Neural cell (in vitro differentiated cells): ENCODE measurements around the gene GAB1. TPM values are rescaled to one million over a fixed set of nuclear protein-coding genes. Genes with fewer than 3 reads are reported as not detected.

ENCODE experiments used
- H2AFZ ChIP-seq: fragments of 200-600, 300-800 bp; sonication (generic), shearing (Covaris generic); 2 replicates; pipeline ENCODE4 v1.6.0; 2014; ENCODE audit warnings: low read depth, mild to moderate bottlenecking, antibody characterized with exemption, low read length, moderate library complexity
- H3F3A ChIP-seq: fragments of 200-600 bp; shearing (Covaris generic); 2 replicates; pipeline ENCODE4 v1.6.1; 2016; ENCODE audit warnings: mild to moderate bottlenecking, moderate library complexity, mixed read lengths, antibody characterized with exemption, low read length; ENCODE audit not compliant: insufficient read depth, poor library complexity, severe bottlenecking
- H3K27ac ChIP-seq: fragments of 200-600, 300-800 bp; sonication (generic), shearing (Covaris generic); 2 replicates; pipeline ENCODE4 v1.5.1; 2014; ENCODE audit warnings: mild to moderate bottlenecking, low read length, moderate library complexity
- H3K27me3 ChIP-seq: fragments of 300-800, 200-600 bp; sonication (generic), shearing (Covaris generic); 2 replicates; pipeline ENCODE4 v1.6.0; 2014; ENCODE audit warnings: mild to moderate bottlenecking, low read depth, low read length, moderate library complexity; ENCODE audit not compliant: insufficient read depth
- H3K36me3 ChIP-seq: fragments of 300-800, 200-600 bp; sonication (generic), shearing (Covaris generic); 2 replicates; pipeline ENCODE4 v1.5.1; 2014; ENCODE audit warnings: mild to moderate bottlenecking, antibody characterized with exemption, low read length, moderate library complexity; ENCODE audit not compliant: insufficient read depth
- H3K4me2 ChIP-seq: fragments of 300-800, 200-600 bp; sonication (generic), shearing (Covaris generic); 2 replicates; pipeline ENCODE4 v1.6.0; 2014; ENCODE audit warnings: mild to moderate bottlenecking, low read length
- H3K4me3 ChIP-seq: fragments of 300-800, 200-600 bp; sonication (generic), shearing (Covaris generic); 2 replicates; pipeline ENCODE4 v1.5.1; 2014; ENCODE audit warnings: mild to moderate bottlenecking, low read length, moderate library complexity
- H3K79me2 ChIP-seq: fragments of 200-600 bp; shearing (Covaris generic); replicated peaks from 2 replicates; pipeline ENCODE4 v1.6.0; 2014; ENCODE audit warnings: mild to moderate bottlenecking, low read length, moderate library complexity; ENCODE audit not compliant: insufficient read depth
- H3K9ac ChIP-seq: fragments of 300-800, 200-600 bp; sonication (generic), shearing (Covaris generic); 2 replicates; pipeline ENCODE4 v1.6.1; 2016; ENCODE audit warnings: mild to moderate bottlenecking, low read length, mixed read lengths
- H3K9me2 ChIP-seq: fragments of 200-600 bp; shearing (Covaris generic); 2 replicates; pipeline ENCODE4 v1.6.1; 2016; ENCODE audit warnings: mild to moderate bottlenecking, low read length, mixed read lengths; ENCODE audit not compliant: insufficient read depth
- H3K9me3 ChIP-seq: fragments of 200-600, 300-800 bp; sonication (generic), shearing (Covaris generic); 2 replicates; pipeline ENCODE4 v1.6.1; 2016; ENCODE audit warnings: mild to moderate bottlenecking, mixed run types, low read length, moderate library complexity, mixed read lengths
- H4K20me1 ChIP-seq: fragments of 200-600 bp; shearing (Covaris generic); 2 replicates; pipeline ENCODE4 v1.6.1; 2016; ENCODE audit warnings: mild to moderate bottlenecking, mixed run types; ENCODE audit not compliant: insufficient read depth
- EP300 ChIP-seq: fragments of 450-650 bp; conservative IDR thresholded peaks from 2 replicates; pipeline ENCODE4 v1.6.1; 2014; ENCODE audit warnings: antibody characterized with exemption, mild to moderate bottlenecking, moderate library complexity; ENCODE audit not compliant: poor library complexity, severe bottlenecking
- EZH2 ChIP-seq: fragments of 200-600, 300-800 bp; shearing (Covaris generic), sonication (generic); IDR thresholded peaks from 2 replicates; pipeline ENCODE4 v1.6.1; 2014; ENCODE audit warnings: antibody characterized with exemption, low read length, borderline replicate concordance, mild to moderate bottlenecking; ENCODE audit not compliant: insufficient read depth, poor library complexity, severe bottlenecking
- MXI1 ChIP-seq: fragments of 450-650 bp; conservative IDR thresholded peaks from 2 replicates; pipeline ENCODE4 v1.6.1; 2014; ENCODE audit warnings: antibody characterized with exemption, mild to moderate bottlenecking; ENCODE audit not compliant: poor library complexity, severe bottlenecking
- POLR2AphosphoS5 ChIP-seq: IDR thresholded peaks from 2 replicates; pipeline ENCODE4 v1.6.1; 2012
- RAD21 ChIP-seq: fragments of 450-650 bp; conservative IDR thresholded peaks from 2 replicates; pipeline ENCODE4 v1.6.1; 2014; ENCODE audit warnings: antibody characterized with exemption, mild to moderate bottlenecking, moderate library complexity
- SMC3 ChIP-seq: fragments of 450-650 bp; conservative IDR thresholded peaks from 2 replicates; pipeline ENCODE4 v1.6.1; 2014; ENCODE audit warnings: antibody characterized with exemption, mild to moderate bottlenecking, moderate library complexity; ENCODE audit not compliant: poor library complexity
- TAF1 ChIP-seq: IDR thresholded peaks from 2 replicates; pipeline ENCODE4 v1.6.1; 2012; ENCODE audit warnings: low read depth
- polyA minus RNA-seq: library from RNA; depleted of rRNA, polyadenylated mRNA; stranded (reverse); fragments of >200 nt; gene quantifications from 2 replicates; pipeline ENCODE4 v1.2.3, GENCODE V29; 2014
- polyA plus RNA-seq: library from polyadenylated mRNA; depleted of rRNA; stranded (reverse); fragments of >200 nt; gene quantifications from 2 replicates; pipeline ENCODE4 v1.2.3, GENCODE V29; 2014
- TF ChIP-seq, protein P1 (sequence below): fragments of 450-650 bp; IDR thresholded peaks from 2 replicates; pipeline ENCODE4 v1.5.1; 2014; ENCODE audit warnings: antibody characterized with exemption, mild to moderate bottlenecking, moderate library complexity; ENCODE audit not compliant: poor library complexity, severe bottlenecking
- TF ChIP-seq, protein P2 (sequence below): IDR thresholded peaks from 2 replicates; pipeline ENCODE4 v1.6.1; 2012; ENCODE audit warnings: borderline replicate concordance

The GAB1 gene
- polyA plus RNA-seq (2.4 and 5.6 TPM in 2 replicates), polyA minus RNA-seq (7.8 and 8.3 TPM in 2 replicates)

DNA sequence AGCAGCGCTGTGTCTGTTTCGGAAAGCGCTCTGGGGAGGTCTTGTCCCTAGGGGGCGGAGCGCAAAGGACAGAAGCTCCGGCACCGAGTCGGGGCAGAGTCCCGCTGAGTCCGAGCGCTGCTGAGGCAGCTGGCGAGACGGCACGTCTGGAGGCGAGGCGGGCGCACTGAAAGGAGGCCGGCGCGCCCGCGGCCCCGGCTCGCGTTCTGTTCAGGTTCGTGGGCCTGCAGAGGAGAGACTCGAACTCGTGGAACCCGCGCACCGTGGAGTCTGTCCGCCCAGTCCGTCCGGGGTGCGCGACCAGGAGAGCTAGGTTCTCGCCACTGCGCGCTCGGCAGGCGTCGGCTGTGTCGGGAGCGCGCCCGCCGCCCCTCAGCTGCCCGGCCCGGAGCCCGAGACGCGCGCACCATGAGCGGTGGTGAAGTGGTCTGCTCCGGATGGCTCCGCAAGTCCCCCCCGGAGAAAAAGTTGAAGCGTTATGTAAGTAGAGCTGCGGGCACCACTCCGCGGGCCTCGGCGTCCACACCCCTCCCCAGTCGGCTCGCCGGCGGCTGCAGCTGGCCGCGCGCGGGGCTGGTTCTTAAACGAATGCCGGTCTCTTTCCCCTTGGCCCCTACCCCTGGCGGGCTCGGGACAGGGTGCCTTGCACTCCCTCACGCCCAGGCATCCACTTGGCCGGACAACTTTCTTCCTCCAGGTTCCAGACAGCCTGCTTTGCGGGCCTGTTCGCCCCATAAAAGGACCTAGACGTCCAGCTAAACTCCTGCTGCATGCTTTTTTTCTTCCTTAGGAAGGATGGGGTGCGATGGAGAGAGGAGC, at the start of gene GAB1:
Gene GAB1 (plus strand): TSS at position 96 of the 819 bp plus-strand sequence. CDS start 313 bp downstream, at position 409.
- Histone ChIP-seq H3K36me3 (no peaks in the 10 kb centered on the region), H3K9ac (peak within 1 kb of the TSS; percentile 67), H3K79me2 (peaks cover 13% of the 10 kb centered on the region), H3K4me3 (peak within 1 kb of the TSS; percentile 97), H3K27me3 (peaks cover 3% of the 10 kb centered on the region), H3K27ac (no peak within 1 kb of the TSS), H3F3A (no peaks in the 10 kb centered on the region), H3K9me3 (no peaks in the 10 kb centered on the region), H3K4me2 (peak within 1 kb of the TSS; percentile 60), H2AFZ (peak within 1 kb of the TSS; percentile 63), H4K20me1 (no peaks in the 10 kb centered on the region), H3K9me2 (no peaks in the 10 kb centered on the region)
- TF ChIP-seq, protein P1, sequence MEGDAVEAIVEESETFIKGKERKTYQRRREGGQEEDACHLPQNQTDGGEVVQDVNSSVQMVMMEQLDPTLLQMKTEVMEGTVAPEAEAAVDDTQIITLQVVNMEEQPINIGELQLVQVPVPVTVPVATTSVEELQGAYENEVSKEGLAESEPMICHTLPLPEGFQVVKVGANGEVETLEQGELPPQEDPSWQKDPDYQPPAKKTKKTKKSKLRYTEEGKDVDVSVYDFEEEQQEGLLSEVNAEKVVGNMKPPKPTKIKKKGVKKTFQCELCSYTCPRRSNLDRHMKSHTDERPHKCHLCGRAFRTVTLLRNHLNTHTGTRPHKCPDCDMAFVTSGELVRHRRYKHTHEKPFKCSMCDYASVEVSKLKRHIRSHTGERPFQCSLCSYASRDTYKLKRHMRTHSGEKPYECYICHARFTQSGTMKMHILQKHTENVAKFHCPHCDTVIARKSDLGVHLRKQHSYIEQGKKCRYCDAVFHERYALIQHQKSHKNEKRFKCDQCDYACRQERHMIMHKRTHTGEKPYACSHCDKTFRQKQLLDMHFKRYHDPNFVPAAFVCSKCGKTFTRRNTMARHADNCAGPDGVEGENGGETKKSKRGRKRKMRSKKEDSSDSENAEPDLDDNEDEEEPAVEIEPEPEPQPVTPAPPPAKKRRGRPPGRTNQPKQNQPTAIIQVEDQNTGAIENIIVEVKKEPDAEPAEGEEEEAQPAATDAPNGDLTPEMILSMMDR, result no peak
- TF ChIP-seq MXI1 (peak; percentile 21), RAD21 (no peak), POLR2AphosphoS5 (no peak), SMC3 (no peak), TAF1 (no peak)
- TF ChIP-seq, protein P2, sequence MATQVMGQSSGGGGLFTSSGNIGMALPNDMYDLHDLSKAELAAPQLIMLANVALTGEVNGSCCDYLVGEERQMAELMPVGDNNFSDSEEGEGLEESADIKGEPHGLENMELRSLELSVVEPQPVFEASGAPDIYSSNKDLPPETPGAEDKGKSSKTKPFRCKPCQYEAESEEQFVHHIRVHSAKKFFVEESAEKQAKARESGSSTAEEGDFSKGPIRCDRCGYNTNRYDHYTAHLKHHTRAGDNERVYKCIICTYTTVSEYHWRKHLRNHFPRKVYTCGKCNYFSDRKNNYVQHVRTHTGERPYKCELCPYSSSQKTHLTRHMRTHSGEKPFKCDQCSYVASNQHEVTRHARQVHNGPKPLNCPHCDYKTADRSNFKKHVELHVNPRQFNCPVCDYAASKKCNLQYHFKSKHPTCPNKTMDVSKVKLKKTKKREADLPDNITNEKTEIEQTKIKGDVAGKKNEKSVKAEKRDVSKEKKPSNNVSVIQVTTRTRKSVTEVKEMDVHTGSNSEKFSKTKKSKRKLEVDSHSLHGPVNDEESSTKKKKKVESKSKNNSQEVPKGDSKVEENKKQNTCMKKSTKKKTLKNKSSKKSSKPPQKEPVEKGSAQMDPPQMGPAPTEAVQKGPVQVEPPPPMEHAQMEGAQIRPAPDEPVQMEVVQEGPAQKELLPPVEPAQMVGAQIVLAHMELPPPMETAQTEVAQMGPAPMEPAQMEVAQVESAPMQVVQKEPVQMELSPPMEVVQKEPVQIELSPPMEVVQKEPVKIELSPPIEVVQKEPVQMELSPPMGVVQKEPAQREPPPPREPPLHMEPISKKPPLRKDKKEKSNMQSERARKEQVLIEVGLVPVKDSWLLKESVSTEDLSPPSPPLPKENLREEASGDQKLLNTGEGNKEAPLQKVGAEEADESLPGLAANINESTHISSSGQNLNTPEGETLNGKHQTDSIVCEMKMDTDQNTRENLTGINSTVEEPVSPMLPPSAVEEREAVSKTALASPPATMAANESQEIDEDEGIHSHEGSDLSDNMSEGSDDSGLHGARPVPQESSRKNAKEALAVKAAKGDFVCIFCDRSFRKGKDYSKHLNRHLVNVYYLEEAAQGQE, result no peak

DNA sequence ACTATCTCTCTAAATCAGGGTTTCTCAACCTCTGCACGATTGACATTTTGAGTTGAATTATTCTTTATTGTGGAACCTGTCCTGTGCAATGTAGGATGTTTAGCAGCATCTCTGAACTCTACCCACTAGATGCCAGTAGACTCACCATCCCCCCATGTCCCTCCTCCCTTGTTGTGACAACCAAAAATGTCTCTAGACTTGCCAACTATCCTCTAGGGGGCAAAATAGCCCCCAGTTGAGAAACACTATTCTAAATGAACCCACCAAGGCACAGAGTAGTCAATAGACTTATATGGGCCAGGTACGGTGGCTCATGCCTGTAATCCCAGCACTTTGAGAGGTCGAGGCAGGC, 49.1 kb upstream of the GAB1 start:
- no peaks in the 10 kb centered on the region for H3K36me3 ChIP-seq
- no peak overlapping the region for H3K4me2 ChIP-seq
- no peak overlapping the region for H3K9ac ChIP-seq
- no peaks in the 10 kb centered on the region for H3K27me3 ChIP-seq
- no peak for TF ChIP-seq RAD21
- TF ChIP-seq, protein P2, result no peak
- no peak for TF ChIP-seq EP300
- TF ChIP-seq, protein P1, result no peak
- no peak for TF ChIP-seq SMC3
- TF ChIP-seq POLR2AphosphoS5, result no peak
- TF ChIP-seq EZH2, result no peak
- TF ChIP-seq TAF1, result no peak
- TF ChIP-seq MXI1, result no peak
- no peaks in the 10 kb centered on the region for H3K79me2 ChIP-seq
- H3F3A ChIP-seq, result no peaks in the 10 kb centered on the region
- H3K9me3 ChIP-seq, result no peaks in the 10 kb centered on the region
- no peaks in the 10 kb centered on the region for H4K20me1 ChIP-seq
- H2AFZ ChIP-seq, result no peak overlapping the region
- H3K9me2 ChIP-seq, result no peaks in the 10 kb centered on the region
- H3K4me3 ChIP-seq, result no peak overlapping the region
- no peak overlapping the region for H3K27ac ChIP-seq
